ENCODE results near the gene MAD1L1. TPM values are rescaled to one million over a fixed set of nuclear protein-coding genes. Genes with fewer than 3 reads are reported as not detected.

MAD1L1 gene
- polyA plus RNA-seq, 1 experiment, result 32.0 TPM

- TF ChIP-seq, protein P1, sequence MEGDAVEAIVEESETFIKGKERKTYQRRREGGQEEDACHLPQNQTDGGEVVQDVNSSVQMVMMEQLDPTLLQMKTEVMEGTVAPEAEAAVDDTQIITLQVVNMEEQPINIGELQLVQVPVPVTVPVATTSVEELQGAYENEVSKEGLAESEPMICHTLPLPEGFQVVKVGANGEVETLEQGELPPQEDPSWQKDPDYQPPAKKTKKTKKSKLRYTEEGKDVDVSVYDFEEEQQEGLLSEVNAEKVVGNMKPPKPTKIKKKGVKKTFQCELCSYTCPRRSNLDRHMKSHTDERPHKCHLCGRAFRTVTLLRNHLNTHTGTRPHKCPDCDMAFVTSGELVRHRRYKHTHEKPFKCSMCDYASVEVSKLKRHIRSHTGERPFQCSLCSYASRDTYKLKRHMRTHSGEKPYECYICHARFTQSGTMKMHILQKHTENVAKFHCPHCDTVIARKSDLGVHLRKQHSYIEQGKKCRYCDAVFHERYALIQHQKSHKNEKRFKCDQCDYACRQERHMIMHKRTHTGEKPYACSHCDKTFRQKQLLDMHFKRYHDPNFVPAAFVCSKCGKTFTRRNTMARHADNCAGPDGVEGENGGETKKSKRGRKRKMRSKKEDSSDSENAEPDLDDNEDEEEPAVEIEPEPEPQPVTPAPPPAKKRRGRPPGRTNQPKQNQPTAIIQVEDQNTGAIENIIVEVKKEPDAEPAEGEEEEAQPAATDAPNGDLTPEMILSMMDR (IDR thresholded peaks at IDR 0.05; ENCODE audit: insufficient read depth, low read depth, low read length), result no peak
- H3K27me3 ChIP-seq (ENCODE audit: control insufficient read depth, insufficient read depth, low read length), result no peaks in the 10 kb centered on the region
- CTCF ChIA-PET, result interaction anchor here (1.5 kb wide), 1 partner anchor 11 kb away, joined by 5 read pairs; no protein-coding TSS in a partner anchor
- no peak for DNase-seq (ENCODE audit: low read depth)
- H3K36me3 ChIP-seq (ENCODE audit: control insufficient read depth, insufficient read depth, low read length), result peaks cover 3% of the 10 kb centered on the region
- POLR2A ChIA-PET, result no interaction called here
- H3K4me3 ChIP-seq (ENCODE audit: low read depth, low read length), result no peak overlapping the region
These were observed 224.4 kb downstream of the MAD1L1 start for GRCh38 chr7:2008101-2008935.

GRCh38 chr7:2007551-2007950, 225.2 kb downstream of the MAD1L1 start:
- Histone ChIP-seq H3K4me3 (ENCODE audit: low read depth, low read length) (no peak overlapping the region), H3K36me3 (ENCODE audit: control insufficient read depth, insufficient read depth, low read length) (peaks cover 3% of the 10 kb centered on the region), H3K27me3 (ENCODE audit: control insufficient read depth, insufficient read depth, low read length) (no peaks in the 10 kb centered on the region)
- POLR2A ChIA-PET, result no interaction called here
- TF ChIP-seq, protein P1 (IDR thresholded peaks at IDR 0.05; ENCODE audit: insufficient read depth, low read depth, low read length), result no peak
- CTCF ChIA-PET, result no interaction called here
- no peak for DNase-seq (ENCODE audit: low read depth)

DNA sequence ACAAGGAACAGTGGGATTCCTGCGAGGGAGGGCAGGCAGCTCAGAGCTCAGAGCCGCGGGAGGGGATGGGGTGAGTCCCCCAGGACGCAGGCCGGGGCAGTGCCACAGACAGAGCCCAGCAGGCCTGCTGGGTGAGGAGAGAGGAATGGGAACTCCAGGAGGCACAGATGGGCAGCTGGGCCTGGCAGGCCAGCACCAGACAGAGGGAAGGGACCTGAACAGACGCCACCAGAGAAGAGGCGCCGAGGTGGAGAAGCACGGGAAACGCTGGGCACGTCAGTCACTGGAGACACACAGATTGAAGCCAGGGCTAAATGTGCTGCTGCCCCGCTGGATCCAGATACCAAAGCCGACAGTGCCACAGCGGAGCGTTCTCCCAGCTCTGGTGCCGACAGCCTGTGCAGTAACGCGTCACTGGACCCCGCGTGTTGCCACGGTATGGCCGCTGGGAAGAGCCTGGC, 225.8 kb downstream of the MAD1L1 start:
- no peak for DNase-seq (ENCODE audit: low read depth)
- H3K36me3 ChIP-seq (ENCODE audit: control insufficient read depth, insufficient read depth, low read length), result peaks cover 3% of the 10 kb centered on the region
- H3K27me3 ChIP-seq (ENCODE audit: control insufficient read depth, insufficient read depth, low read length), result no peaks in the 10 kb centered on the region
- POLR2A ChIA-PET, result no interaction called here
- no peak overlapping the region for H3K4me3 ChIP-seq (ENCODE audit: low read depth, low read length)
- CTCF ChIA-PET, result no interaction called here
- TF ChIP-seq, protein P1 (IDR thresholded peaks at IDR 0.05; ENCODE audit: insufficient read depth, low read depth, low read length), result no peak

- Histone ChIP-seq H3K27me3 (ENCODE audit: control insufficient read depth, insufficient read depth, low read length) (no peaks in the 10 kb centered on the region), H3K4me3 (ENCODE audit: low read depth, low read length) (no peak overlapping the region), H3K36me3 (ENCODE audit: control insufficient read depth, insufficient read depth, low read length) (peaks cover 3% of the 10 kb centered on the region)
- ChIA-PET POLR2A (no interaction called here), CTCF (no interaction called here)
- DNase-seq (ENCODE audit: low read depth), result no peak
- TF ChIP-seq, protein P1 (IDR thresholded peaks at IDR 0.05; ENCODE audit: insufficient read depth, low read depth, low read length), result no peak
These were observed 226.4 kb downstream of the MAD1L1 start for GRCh38 chr7:2006231-2006771.

- Histone ChIP-seq H3K27me3 (ENCODE audit: control insufficient read depth, insufficient read depth, low read length) (no peaks in the 10 kb centered on the region), H3K4me3 (ENCODE audit: low read depth, low read length) (no peak overlapping the region), H3K36me3 (ENCODE audit: control insufficient read depth, insufficient read depth, low read length) (peaks cover 3% of the 10 kb centered on the region)
- TF ChIP-seq, protein P1 (IDR thresholded peaks at IDR 0.05; ENCODE audit: insufficient read depth, low read depth, low read length), result no peak
- CTCF ChIA-PET, result no interaction called here
- POLR2A ChIA-PET, result no interaction called here
- DNase-seq (ENCODE audit: low read depth), result no peak
These were observed 227.0 kb downstream of the MAD1L1 start for GRCh38 chr7:2005786-2006185.
